GM12873 (cell line): Measurements from ENCODE around the gene SELENOH.

ENCODE experiments used
- CTCF ChIP-seq: IDR thresholded peaks from 2 replicates; pipeline ENCODE4 v1.5.1; 2012; ENCODE audit warnings: low read depth, mild to moderate bottlenecking, moderate library complexity, low read length, control low read depth; ENCODE audit not compliant: insufficient read depth; ENCODE audit errors: missing control alignments

The SELENOH gene

GRCh38 chr11:57711414-57712255 lies 29.7 kb upstream of the SELENOH start, which contains the start of gene MED19:
Gene MED19 (minus strand): TSS chr11:57712215. CDS start chr11:57712179, 36 bp downstream.
- no peak for TF ChIP-seq CTCF

- TF ChIP-seq CTCF, result no peak
These were observed 28.8 kb upstream of the SELENOH start, which contains the start of gene TMX2 for GRCh38 chr11:57712256-57713150. Gene TMX2 (plus strand): TSS chr11:57712593. CDS start chr11:57712619, 26 bp downstream.

GRCh38 chr11:57713835-57714234 lies 27.5 kb upstream of the SELENOH start:
- TF ChIP-seq CTCF, result no peak

- TF ChIP-seq CTCF, result no peak
These were observed 14.1 kb upstream of the SELENOH start for GRCh38 chr11:57727185-57727584.

GRCh38 chr11:57728829-57729228 lies 12.5 kb upstream of the SELENOH start:
- TF ChIP-seq CTCF, result no peak

- no peak for TF ChIP-seq CTCF
These were observed 11.8 kb upstream of the SELENOH start for GRCh38 chr11:57729479-57729878.

GRCh38 chr11:57732661-57733060 lies 8.6 kb upstream of the SELENOH start:
- TF ChIP-seq CTCF, result no peak
